A673 (cell line): Measurements from ENCODE around the gene NBAS.

Experiments used
- CTCF ChIP-seq: fragments of 300-800, 200-600 bp; sonication (generic); conservative IDR thresholded peaks from 2 replicates; pipeline ENCODE4 v1.5.1; 2017; ENCODE audit warnings: low read depth, mild to moderate bottlenecking, antibody characterized with exemption, low read length, moderate library complexity, mixed read lengths
- EZH2 ChIP-seq: fragments of 200-600 bp; sonication (generic); IDR thresholded peaks from 2 replicates; pipeline ENCODE4 v1.6.1; 2017; ENCODE audit warnings: borderline replicate concordance, low read depth, mild to moderate bottlenecking, mixed read lengths, antibody characterized with exemption, low read length; ENCODE audit not compliant: poor library complexity, severe bottlenecking

- TF ChIP-seq CTCF: no peak
- TF ChIP-seq EZH2: no peak
Measured at GRCh38 chr2:15557887-15558311, 3.2 kb downstream of the NBAS start.
